HG02798 (cell line): ENCODE data around the gene PEX5L.
"Not testable (repeated sequence)": the region's sequence is repeated elsewhere in the genome, so short reads cannot be mapped to it uniquely, and the experiment has no call there.

Source experiments
- ATAC-seq: cut with Tn5 transposase; IDR thresholded peaks from one replicate; pipeline ENCODE4 v1.9.1; 2021; ENCODE audit warnings: mild to moderate bottlenecking; ENCODE audit not compliant: unreplicated experiment, poor library complexity

PEX5L gene

DNA sequence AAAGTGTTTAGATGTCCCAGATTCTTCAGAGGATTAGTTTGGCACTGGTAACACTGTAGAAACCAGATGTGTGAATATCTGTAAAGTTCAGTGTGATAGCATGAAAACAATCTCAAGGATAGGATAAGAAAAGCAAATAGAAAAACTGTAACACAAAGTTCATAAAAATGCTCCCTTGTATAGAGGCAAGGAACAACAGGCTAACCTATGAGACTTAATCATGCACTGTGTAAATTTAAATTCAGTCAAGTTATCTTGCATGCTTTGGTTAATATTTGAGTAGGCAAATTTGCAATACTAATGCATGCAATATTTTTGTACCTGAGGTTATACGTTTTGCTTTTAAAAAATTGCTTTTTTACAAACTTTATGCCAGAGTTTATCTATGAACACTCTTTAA, 239.5 kb downstream of the PEX5L start:
- no peak for ATAC-seq

DNA sequence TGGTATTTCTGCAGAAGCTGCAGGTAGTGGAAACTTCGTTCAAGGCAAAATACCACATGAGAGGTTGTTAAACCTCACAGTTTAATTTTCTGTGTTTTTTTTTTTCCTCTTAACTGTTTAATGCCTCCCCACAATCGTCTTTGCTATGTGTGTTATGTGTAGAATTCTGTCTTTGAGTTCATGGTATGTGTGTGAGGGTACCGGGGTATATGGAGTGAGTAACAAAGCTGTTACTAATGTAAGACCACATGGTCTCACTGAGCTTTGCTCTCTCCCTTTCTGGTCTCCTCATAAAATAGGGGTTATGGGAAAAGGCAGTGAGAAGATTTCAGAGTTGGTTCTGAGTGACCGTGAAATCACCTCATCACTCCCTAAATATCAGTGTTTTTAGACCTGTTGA, 240.3 kb downstream of the PEX5L start:
- ATAC-seq: no peak

DNA sequence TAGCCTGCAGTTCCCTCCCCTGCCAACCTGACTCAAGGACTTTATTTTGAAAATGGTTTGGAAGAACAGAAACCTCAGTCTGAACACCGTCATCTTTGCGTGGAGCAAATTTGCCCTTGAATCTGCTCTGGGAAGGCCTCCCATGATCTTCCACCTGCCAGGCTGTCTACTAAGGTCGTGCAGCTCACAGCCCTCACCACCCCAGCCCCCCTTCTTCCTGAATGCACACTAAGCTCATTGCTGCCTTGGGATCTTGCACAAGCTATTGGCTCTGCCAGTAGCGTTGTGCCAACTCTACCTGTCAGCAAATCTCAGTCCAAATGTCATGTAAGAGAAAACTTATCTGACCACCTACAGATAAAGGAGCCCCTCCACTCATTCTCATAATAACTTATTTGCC, 242.4 kb downstream of the PEX5L start:
- ATAC-seq: no peak

DNA sequence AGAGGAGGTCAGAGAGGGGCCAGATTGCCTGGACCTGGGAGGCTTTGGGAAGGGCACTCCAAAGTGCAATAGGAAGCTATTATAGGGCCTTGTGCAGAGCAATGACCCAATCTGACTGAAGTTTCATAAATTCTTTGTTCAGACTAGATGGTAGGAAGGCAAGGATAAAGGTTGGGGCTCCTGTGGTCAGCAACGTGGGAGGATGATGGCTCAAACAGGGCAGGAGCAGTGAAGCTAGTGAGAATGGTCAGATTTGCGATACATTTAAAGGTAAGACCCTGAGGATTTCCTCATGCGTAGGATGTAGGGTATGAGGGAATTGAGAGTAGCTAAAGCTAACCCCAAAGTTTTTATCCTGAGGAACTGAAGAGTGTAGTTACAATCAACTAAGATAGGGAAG, 244.9 kb downstream of the PEX5L start:
- ATAC-seq: no peak

DNA sequence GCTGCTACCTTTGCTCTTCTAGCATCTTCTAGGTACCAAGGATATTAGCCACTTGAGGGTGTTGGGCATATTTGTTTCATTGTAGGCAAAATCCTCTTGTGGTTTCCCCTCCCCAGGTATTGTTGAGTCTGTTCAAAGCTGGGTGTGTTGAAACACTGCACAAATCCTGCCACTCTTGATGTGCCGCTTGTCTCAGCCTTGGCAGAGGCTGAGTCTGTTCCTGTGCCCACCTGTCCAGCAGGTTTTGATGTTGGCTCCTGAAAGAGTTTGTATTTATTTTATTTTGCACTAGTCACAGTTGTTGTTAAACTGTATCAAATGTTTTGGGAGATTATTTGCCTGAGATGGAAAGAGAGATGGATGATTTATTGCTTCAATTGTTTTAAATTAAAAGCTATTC, 247.7 kb downstream of the PEX5L start:
- ATAC-seq: no peak

DNA sequence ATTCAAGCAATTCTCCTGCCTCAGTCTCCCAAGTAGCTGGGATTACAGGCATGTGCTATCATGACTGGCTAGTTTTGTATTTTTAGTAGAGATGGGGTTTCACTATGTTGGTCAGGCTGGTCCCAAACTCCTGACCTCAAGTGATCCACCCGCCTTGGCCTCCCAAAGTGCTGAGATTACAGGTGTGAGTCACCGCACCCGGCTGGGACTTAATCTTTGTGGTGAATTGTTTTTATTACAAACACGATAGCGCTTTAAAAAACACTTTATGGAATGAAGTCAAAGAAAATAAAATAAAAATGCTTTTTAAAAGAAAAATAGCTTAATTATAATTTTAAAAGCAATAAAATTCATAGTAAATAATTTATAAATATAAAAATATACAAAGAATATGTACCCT, 253.9 kb downstream of the PEX5L start:
- not testable (repeated sequence) for ATAC-seq

DNA sequence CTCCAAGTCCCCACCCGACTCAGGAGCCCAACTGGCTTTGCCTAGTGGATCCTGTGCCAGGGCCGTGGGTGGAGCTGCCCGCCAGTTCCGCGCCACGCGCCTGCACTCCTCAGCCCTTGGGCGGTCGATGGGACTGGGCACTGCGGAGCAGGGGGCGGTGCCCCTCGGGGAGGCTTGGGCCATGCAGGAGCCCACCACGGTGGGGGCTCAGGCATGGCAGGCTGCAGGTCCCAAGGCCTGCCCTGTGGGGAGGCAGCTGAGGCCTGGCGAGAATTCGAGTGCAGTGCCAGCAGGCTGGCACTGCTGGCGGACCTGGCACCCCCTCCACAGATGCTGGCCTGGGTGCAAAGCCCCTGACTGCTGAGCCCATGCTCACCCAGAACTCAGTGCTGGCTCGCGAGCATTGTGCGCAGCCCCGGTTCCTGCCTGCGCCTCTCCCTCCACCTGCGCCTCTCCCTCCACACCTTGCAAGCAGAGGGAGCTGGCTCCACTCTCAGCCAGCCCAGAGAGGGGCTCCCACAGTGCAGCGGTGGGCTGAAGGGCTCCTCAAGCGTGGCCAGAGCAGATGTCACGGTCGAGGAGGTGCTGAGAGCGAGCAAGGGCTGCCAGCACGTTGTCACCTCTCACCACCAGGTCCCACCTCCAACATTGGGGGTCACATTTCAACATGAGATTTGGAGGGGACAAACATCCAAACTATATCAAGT, 261.2 kb downstream of the PEX5L start:
- no peak for ATAC-seq

DNA sequence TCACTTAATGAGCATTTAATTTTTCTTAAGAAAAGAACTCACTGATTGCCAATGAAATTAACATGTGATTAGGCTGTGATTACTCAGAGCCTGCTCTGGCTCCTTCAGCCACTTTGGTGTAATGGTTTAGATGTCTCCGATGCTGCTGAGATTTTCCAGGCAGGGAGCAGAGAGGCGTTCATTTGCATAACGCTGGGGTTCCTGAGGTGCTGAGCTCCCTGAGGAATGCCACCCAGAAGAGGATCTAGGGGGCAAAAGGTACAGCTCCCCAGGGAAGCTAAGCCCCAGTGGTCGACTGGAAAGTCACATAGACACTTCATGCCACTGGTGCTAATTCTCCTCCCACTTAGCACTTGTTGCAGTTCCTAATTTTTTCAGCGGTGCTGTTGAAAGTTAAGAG, 264.4 kb downstream of the PEX5L start:
- no peak for ATAC-seq

DNA sequence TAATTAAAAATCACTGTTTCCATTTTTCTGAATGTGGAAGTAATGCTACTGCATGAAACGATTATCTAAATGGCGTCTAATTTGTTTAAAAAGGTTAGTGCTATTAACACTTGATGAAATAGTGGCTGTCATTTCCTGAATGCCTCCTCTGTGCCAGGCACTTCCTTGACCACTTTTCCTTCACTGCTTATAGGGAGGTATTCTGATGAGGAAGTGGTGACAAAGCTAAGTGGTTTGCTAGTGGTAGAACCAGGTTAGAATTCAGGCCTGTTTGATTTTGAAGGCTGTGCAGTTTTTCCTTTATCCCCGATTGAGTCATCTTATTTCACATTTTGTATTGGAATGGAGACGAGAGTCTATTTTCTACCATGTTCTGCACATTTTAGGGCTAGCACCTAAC, 264.9 kb downstream of the PEX5L start:
- ATAC-seq: no peak

DNA sequence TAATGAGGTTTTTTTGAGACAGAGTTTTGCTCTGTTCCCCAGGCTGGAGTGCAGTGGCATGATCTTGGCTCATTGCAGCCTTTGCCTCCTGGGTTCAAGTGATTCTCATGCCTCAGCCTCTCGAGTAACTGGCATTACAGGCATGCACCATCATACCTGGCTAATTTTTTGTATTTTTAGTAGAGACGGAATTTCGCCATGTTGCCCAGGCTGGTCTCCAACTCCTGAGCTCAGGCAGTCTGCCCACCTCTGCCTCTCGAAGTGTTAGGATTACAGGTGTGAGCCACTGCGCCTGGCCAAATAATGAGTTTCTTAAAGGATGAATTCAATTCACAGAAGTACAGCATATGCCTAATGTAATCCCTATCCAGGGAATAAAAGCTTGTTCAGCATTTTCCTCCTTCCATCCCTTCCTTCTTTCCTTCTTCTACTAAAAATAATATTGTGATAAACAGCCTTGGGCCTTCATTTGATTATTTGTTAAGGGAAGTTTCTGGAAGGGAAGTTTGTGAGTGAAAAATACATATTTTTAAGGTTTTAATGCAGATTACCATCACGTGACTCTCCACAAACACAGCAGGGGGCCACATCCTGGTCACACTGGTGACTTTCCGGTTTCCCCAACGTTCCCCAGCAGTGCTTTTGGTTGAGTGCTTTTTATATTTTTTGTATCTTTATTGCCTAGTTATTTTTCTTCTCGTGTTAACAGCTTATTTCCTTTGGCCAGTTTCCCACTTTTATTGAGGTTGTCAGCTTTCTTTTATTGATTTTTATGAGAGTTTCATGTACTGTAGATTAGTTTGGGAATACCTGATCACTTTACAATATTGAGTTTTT, 267.1 kb downstream of the PEX5L start:
- no peak for ATAC-seq

DNA sequence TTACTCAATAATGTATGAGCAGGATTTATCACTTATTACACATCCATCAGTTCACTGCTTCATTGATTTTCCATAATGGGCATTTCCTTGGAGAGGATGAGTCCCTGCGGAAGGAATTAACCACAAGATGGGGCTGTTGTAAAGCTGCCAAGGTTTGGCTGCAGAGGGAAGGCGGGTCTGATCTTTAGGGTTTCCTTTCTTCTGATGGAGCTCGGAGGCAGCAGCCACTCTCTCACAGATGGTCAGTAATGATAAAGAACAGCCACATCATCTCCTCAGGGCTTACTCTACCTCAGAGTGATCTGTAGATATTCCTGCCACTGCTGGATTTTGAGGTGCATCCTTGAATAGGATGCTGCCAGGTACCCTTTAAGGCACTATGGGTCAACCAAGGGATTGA, 268.7 kb downstream of the PEX5L start:
- ATAC-seq: no peak

DNA sequence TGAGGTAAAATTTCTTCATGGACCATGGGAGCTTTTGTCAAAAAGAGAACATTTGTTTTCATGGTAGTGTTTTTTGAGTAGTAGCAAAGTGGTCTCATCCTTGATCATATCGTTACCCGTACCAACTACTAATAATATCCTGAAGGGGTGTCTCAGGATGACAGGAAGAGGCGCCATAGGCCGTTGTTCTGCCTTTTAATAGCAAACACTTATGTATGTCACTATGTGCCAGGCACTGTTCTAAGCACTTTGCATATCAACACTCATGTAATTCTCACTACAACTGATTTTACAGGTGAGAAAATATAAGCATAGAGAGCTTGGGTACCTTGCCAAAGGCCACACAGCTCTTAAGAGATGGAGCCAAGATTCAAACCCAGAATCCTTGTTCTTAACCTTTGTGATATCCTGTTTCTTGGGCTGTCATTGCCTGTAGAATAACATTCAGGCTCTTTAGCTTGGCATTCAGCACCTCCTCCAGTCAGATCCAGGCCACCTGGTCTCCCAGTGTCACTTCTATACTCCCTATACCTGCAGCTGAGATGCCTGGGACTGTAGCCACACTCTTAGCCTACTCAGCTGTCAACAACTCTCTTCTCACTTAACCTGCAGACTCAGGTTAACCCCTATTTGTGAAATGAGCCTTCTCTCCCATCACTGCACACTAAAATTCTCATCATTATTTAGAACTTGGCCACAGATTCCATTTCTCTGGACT, 270.2 kb downstream of the PEX5L start:
- no peak for ATAC-seq

DNA sequence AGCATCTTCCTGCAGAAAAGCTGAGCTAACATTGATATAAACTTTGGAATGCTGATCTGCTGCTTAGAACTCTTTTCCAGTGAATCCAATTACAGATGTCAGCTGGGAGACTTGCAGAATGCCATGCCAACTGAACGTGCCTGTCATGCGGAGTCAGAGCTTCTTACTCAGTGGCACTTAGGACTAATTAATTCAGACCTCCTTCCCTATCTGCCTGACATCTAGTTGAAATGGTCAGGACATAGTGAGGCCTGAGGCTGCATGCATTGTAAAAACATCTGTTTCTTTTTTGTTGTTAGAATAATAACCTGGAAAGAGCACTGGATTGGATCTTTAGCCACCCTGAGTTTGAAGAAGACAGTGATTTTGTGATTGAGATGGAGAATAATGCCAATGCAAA, 271.3 kb downstream of the PEX5L start:
- ATAC-seq: no peak

DNA sequence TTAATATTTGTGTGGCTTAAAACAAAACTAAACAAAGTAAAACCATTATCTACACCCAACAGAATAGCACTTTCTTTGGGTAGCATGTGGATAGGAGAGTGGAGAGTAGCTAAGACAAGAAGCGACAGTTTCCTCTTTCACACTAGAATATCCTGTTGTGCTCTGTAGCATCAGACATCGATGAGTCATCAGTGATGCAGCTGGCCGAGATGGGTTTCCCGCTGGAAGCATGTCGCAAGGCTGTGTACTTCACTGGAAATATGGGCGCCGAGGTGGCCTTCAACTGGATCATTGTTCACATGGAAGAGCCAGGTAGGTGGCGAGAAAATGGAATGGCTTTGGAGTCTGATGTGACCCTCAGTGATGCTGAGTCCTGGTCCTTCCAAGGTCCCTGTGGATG, 275.8 kb downstream of the PEX5L start:
- no peak for ATAC-seq

DNA sequence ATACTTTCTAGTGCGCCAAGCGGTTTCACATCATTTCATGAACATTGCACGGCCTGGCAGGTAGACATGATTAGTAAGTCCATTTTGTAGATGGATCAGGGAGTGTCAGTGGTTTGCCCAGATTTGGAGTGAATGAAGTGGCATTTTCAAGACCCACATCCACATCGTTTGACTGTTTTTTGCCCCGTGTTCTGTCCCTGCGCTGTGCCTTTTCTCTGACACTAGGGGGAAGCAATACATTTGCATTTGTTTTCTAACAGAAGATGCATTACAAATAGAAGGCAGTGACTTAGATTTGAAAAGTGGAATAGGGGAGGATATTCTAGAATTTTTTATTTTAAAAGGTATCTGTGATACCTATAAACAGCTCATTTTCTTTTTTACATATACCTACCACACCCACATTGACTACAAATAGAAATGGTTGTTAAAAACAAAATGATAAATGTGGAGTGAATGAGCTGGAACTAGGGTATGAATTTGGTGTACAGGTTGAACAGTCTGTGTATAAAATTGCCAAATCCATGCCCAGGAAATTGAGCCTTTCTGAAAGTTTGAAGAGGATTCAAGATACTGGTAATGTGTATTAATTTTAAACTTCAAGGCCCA, 285.9 kb downstream of the PEX5L start:
- ATAC-seq: peak; percentile 53

DNA sequence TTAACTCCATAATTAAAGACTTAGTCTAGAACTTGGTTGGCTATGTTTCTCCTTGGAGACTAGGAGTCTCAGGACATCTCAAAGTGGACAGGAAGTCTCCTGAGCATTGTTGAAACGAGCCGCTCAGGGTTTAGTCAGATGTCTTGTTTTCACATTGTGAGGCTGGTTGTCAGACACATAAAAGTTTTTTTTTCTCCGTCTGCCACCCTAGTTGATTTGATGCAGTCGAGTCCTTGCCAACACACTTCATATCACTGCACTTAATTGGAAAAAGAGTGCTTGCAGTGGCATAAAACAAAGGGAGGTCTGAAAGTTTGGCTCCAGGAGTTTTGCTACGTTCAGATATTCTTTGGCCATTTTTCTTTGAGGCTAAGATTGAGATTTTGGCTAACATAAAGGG, 291.0 kb downstream of the PEX5L start:
- no peak for ATAC-seq

DNA sequence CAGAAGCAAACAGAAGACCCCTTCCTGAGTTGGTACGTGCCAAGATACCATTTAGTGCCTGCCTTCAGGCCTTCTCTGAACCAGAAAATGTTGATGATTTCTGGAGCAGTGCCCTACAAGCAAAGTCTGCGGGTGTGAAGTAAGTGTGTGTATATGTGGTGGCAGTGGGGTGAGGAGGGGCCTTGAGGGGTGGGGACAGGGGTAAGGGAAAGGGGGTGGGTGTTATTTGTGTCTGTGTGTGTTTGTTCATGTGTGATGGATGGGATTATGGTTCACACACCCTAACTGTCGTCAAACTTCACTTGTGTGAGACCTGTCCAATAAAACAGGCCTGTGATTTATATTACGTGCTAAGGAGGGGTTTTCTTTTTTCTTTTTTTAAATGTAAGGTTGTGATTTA, 291.7 kb downstream of the PEX5L start:
- ATAC-seq: no peak
